Amniotic stem cell (primary cell): ENCODE data around the gene PRRT2.
A peak's percentile ranks its signal among the peaks of the same experiment; 100 is the strongest.
"Not testable (repeated sequence)": the region's sequence is repeated elsewhere in the genome, so short reads cannot be mapped to it uniquely, and the experiment has no call there.

Experiments
- DNase-seq: peaks from one replicate; lab custom pipeline; 2025; lab: John Stamatoyannopoulos, UW

PRRT2 gene

DNA sequence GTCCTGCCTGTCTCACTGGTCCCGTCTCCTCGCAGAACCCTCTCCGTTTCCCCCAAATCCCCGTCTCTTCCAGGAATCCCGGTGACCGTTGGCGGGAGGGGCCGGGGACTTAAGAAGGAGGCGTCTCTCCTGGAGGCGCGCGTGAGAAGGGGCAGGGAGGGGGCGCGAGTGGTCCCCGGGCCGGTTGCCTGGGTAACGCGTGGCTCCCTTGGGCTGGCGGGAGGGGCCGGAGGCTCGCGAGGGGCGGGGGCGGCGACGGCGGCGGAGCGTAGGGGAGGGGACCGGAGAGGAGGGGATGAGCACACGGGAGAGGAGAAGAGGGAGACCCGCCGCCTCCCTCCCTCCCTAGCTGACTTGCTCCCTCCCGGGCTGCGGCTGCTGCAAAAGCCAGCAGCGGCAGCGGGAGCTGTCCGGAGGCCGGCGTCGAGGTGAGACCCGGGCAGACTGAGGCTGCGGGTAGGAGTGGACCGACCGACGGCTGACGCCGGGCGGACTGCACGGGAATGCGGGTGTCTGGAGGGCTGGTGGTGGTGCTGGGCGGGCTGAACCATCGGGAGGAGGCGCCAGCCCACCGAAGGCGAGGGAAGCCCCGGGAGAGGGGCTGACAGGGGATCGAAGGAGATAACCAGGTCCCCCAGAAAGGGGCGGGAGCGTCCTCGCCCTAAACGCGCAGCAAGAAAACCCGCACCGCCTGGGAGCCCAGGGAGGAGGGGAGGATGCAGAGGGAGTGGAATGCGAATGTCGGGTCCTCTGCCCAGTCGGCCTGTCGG lies at the start of gene PRRT2:
Gene PRRT2 (plus strand): TSS at position 298 of the 770 bp plus-strand sequence. CDS start 862 bp downstream, outside the sequence.
- no peak for DNase-seq

DNA sequence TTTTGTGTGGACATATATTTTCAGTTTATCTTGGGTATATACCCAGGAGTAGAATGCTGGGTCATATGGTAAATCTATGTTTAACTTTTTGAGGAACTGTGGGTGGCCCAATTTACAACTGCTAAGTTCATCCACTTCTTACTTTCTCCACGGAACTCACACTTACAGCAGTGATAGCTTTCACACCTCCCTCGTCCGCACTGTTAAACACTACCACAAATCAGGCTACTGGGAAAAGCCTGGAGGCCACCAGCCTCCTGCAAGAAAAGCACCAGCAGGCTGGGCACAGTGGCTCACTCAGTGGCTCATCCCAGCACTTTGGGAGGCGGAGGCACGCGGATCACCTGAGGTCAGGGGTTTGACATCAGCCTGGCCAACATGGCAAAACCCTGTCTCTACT lies 48.7 kb upstream of the PRRT2 start:
- DNase-seq: no peak

GRCh38 chr16:29765167-29766032 lies 46.6 kb upstream of the PRRT2 start:
- no peak for DNase-seq

DNA sequence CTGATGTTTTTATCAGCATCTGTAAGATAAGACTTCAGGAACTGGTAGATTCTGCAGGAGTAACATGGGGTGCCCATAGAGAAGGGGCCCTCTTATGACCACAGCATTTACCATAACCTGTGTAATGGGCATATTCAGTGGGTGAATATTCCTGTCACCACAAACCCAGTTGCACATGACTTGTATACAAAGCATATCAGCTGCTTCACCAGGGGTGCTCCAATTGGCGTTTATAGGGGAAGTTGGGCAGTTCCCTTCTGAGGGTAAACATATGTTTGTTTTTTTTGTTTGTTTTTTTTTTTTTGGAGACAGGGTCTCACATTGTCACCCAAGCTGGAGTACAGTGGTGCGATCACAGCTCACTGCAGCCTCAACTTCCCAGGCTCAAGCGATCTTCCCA lies 45.4 kb upstream of the PRRT2 start:
- no peak for DNase-seq

DNA sequence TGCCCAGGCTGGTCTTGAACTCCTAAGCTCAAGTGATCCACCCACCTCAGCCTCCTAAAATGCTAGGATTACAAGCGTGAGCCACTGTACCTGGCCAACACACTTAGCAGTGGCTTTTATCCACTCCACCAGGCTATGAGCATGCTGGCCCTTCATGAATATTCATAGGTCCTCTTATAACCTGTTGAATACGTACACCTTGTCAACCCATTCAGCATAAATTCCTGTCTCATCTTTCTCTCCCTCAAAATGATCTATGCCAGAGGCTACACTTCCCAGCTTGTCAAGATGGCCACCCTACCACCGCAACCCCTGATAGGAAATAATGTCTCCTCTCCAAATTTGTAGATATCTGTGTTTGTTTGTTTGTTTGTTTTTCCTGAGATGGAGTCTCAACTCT lies 44.9 kb upstream of the PRRT2 start:
- no peak for DNase-seq

GRCh38 chr16:29769507-29769906 lies 42.5 kb upstream of the PRRT2 start:
- DNase-seq: no peak

DNA sequence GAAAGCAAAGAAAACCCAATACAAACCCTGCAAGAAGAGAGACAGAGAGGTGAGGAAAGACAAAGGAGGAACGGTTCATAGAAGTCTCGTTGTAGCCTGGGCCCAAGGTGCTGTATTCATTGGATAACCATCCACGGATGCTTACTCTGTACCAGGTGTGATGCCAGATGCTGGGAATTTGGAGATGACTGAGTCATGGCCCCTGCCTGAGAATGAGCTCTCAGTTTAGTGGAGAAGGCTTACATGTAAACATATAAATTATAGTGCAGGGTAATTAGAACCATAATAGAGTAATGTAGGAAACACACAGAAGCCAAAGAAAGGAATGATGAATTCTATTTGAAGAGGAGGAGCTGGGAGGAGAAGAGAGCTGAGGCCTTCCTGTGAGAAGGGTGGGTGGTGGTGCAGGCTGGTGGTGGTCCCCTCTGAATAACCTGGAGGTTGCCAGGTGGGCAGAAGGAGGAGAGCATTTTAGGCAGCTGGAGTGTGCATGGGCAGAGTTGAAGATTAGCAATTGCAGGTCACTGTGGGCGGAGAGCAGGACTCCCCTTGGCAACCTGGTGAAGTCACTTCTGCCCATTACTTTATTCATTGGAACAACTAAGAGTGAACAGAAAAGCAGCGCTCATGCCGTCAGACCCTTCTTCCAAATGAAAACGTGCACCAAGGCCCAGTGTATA lies 41.6 kb upstream of the PRRT2 start:
- no peak for DNase-seq

DNA sequence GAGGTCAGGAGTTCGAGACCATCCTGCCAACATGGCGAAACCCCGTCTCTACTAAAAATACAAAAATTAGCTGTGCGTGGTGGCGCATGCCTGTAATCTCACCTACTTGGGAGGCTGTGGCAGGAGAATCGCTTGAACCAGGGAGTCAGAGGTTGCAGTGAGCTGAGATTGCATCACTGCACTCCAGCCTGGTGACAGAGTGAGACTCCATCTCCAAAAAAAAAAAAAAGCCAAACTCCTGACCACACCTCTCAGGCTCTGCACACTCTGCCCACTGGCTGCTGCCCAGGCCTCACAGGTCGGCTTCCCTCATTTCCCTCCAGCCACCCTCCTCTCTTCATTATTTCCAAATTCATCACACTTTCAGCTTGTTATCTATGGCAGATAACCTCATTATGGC lies 39.7 kb upstream of the PRRT2 start:
- not testable (repeated sequence) for DNase-seq

GRCh38 chr16:29774730-29775129 lies 37.3 kb upstream of the PRRT2 start:
- no peak for DNase-seq

- DNase-seq: peak; percentile 10
Observed at GRCh38 chr16:29775742-29776408, 36.1 kb upstream of the PRRT2 start.

GRCh38 chr16:29777576-29778350 lies 34.2 kb upstream of the PRRT2 start, which contains the start of gene ZG16:
TSS of gene ZG16 (plus strand) at chr16:29778256. CDS start at chr16:29779267, 1,011 bp downstream.
- no peak for DNase-seq

DNA sequence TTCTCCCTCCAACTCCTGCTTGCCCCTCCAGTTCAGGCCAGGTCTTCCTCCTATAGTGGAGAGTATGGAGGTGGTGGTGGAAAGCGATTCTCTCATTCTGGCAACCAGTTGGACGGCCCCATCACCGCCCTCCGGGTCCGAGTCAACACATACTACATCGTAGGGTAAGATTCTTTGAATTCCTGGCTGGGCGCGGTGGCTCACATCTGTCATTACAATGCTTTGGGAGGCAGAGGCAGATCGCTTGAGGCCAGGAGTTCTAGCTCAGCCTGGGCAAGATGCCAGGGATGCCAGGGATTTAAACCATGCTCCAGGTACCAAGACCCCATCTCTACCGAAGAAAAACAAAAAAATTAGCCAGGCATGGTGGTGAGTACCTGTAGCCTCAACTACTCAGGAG lies 32.5 kb upstream of the PRRT2 start:
- DNase-seq: no peak

DNA sequence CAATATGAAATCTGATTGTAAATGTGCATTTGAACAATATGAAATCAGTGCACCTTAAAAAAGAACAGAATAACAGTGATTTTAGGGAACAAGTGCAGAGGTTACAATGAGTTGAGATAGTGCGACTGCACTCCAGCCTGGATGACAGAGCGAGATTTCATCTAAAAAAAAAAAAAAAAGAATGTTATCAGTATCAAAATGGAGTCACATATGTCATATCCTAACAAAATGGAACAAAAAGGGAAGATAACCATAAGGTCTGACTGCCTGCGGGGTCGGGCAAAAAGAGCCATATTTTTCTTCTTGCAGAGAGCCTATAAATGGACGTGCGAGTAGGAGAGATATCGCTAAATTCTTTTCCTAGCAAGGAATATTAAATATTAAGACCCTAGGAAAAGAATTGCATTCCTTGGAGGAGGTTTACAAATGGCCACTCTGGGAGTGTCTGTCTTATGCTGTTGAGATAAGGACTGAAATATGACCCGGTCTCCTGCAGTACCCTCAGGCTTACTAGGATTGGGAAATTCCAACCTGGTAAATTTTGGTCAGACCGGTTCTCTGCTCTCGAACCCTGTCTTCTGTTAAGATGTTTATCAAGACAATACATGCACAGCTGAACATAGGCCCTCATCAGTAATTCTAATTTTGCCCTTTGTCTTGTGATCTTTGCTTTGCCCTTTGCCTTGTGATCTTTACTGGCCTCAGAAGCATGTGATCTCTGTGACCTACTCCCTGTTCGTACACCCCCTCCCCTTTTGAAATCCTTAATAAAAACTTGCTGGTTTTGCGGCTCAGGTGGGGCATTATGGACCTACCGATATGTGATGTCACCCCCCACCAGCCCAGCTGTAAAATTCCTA lies 28.7 kb upstream of the PRRT2 start:
- DNase-seq: not testable (repeated sequence)

DNA sequence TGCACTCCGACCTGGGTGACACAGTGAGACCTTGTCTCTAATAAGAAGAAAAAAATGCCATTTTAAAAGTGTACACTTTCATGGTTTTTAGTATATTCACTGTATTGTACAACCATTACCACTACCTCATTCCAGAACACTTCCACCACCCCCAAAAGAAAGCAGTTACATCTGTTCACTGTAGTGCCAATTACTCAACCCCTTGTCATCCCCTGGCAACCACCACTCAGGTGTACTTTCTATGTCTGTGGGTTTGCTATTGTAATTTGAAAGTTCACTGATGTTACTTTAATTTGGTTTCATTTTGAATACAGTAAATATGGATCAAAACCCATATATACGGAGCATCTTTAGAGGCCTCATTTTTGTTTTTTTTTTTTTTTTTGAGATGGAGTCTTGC lies 27.8 kb upstream of the PRRT2 start:
- DNase-seq: no peak

- DNase-seq: peak; percentile 12
Observed at GRCh38 chr16:29784901-29785500, 27.0 kb upstream of the PRRT2 start.

GRCh38 chr16:29787155-29787554 lies 24.8 kb upstream of the PRRT2 start:
- not testable (repeated sequence) for DNase-seq

- DNase-seq: no peak
Observed at GRCh38 chr16:29789775-29790182, 22.2 kb upstream of the PRRT2 start.

DNA sequence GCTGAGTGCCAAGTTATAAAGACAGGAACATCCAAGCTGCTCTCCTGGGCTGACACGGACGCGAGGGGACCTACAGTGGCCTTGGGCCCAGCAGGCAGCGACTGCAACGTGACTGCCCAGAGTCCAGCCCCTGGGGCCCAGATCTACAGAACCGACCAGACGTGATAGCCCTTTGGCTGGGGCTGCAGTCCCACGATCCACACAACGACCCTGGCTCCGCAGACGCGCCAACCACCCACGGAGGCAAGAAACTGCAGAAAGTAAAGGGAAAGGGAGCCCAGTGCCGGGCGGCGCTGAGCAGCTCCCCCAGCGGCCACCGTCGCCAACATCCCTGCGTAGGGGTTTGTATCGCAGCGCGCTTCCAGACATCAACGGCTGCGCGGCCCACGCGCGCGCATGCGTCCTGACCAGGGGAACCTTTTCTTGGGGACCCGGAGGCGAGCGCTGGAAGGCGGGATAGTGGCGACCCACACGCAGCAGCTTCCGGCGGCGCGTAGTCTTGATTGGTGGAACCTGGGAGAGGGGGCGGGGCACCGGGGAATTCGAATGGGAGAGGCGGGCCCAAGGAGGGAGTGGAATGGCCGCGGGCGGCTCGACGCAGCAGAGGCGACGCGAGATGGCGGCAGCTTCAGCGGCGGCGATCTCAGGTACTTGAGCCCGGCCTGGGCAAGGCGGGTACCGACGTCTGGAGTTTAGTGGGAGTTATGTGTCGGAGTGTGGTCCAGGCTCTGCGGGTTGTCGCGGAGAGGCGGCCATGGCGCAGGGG lies 21.6 kb upstream of the PRRT2 start, which contains the start of gene KIF22:
Gene KIF22 (plus strand): TSS at position 569 of the 766 bp plus-strand sequence. CDS start 9 bp downstream, at position 578.
- DNase-seq: peak; percentile 98
